OCI-M2 (cell line): ENCODE measurements around the gene SPEF1.
"Not testable (repeated sequence)": the region's sequence is repeated elsewhere in the genome, so short reads cannot be mapped to it uniquely, and the experiment has no call there.

Experiments
- DNase-seq: peaks from one replicate; lab custom pipeline; 2025; ENCODE audit not compliant: unreplicated experiment; lab: John Stamatoyannopoulos, UW

SPEF1 gene

GRCh38 chr20:3789201-3789600 lies 8.0 kb upstream of the SPEF1 start:
- not testable (repeated sequence) for DNase-seq

- no peak for DNase-seq
Observed at GRCh38 chr20:3788685-3789155, 7.5 kb upstream of the SPEF1 start.

- DNase-seq, result no peak
Observed at GRCh38 chr20:3787324-3788014, 6.2 kb upstream of the SPEF1 start.

DNA sequence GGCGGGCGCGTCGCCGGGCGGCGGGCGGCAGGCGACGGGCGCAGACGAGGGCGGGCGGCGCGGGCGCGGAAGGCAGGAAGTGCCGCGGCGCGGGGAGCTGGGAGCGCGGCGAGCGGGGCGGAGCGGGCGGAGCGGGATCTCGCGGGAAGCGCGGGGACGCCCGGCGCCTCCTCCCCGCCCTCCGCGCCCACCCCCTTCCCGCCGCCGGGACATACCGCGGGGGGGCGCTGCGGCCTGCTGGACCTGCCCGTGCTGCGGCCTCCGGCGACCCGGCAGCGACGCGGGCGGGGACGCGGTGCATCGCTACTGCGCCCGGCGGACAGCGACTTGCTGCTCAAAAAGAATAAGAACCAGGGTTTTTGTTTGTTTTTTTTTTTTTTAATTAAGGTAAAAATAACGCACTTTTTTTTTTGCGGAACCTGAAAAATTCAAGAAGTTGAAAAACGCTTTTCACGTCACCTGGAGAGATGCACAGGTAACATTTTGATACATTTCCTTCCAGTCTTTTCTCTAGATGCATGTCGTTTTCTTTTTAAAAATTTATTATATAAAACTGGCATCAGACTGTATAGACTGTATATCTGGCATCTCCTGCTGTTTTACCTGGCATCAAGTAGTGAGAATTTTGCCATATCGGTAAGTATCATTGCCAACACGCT lies 5.5 kb upstream of the SPEF1 start, which contains the start of gene CENPB:
Gene CENPB (minus strand): TSS at position 76 of the 659 bp plus-strand sequence. CDS start 257 bp downstream, outside the sequence.
- no peak for DNase-seq

DNA sequence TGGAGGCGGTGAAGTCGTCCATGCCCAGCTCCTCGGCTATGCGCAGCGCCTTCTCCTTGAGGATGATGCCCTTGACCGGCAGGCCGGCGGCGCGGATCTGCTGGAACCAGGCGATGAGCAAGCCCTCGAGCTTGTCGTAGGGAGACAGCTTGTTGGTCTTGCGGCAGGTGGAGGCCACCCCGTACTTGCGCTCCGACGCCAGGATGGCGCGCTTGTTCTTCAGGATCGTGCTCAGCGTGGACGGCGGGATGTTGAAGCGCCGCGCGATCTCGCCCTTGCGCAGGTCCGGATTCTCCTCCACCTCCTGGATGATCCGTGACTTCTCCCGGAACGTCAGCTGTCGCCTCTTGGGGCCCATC lies 4.9 kb upstream of the SPEF1 start:
- no peak for DNase-seq

DNA sequence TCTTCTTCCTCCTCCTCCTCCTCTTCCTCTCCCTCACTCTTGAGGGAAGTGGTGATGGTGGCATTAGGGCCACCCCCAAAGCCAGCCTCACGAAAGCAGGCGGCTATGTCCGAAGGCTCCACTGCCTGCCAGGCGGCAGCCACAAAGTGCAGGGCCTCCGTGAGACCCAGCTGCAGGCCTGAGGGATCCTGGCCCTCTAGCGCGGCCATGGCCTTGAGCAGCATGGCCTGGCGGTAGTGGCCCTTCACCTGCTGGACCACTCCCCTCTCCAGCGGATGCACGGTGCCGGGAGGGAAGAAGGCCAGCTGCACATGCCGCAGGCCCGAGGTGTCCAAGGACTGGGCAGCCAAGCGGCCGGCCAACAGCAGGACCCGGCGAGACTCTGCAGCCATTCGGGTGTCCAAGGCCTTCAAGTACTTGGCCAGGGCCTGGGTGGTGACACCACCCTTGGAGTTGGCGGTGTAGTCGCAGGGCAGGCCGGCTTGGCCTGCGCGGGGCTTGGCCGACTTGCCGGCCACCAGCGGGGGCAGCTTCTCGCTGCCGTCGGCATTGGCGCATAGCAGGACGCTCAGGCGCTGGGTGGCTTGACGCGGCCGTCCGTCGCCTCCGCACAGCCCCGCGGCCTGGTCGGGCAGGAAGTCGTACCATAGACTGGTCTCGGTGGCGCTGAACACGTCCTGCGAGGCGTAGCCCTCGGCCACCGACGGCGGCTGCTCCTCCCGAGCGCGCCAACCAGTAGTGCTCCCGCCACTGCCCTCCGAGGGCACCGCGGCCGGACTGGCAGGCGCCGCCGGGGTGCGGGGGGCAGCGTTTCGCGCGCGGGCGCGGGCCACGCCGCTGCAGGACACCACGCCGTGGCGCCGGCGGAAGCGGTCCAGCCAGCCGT lies 4.2 kb upstream of the SPEF1 start:
- no peak for DNase-seq

DNA sequence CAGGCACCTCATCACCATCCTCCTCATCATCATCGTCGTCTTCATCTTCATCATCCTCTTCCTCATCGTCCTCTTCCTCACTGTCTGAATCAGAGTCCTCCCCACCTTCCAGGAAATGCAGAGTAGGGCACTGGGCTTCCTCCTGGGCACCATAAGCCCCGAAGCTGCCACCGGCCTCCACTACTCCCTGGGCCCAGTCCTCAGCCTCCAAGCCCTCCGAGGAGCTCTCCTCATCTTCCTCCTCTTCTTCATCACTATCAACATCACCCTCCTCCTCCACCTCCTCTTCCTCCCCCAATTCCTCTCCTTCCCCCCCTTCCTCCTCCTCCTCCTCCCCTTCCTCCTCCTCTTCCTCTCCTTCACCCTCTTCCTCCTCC lies 3.6 kb upstream of the SPEF1 start:
- no peak for DNase-seq

DNA sequence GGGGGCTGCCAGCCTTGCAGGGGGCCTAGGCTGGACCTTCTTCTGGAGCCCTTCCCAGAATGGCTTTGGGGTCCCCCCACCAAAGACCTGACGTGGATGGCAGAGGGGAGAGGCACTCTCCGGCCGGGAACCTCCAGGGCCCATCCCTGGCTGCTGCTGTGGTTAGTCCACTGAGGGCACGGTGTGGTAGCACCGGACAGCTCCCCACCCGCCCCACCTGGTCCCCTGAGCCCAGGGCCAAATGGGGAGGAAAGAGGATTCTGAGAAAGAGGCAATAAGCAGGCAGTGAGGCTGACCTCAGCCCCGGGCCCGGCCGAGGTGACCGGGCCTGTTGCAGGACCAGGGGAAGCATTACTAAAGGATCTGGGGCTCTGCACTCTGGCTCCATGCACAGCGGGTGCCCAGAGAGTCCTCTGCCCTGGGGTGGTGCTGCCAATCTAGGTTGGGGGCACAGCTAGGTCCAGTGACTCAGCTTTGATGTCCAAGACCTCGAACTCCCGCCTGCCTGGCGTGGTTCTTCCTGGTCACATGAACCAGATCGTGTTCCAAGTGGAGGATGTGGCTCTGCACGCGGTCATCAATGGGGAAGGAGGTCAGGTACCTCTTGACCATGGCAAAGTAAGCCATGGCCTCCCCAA lies 3.1 kb upstream of the SPEF1 start:
- no peak for DNase-seq

DNA sequence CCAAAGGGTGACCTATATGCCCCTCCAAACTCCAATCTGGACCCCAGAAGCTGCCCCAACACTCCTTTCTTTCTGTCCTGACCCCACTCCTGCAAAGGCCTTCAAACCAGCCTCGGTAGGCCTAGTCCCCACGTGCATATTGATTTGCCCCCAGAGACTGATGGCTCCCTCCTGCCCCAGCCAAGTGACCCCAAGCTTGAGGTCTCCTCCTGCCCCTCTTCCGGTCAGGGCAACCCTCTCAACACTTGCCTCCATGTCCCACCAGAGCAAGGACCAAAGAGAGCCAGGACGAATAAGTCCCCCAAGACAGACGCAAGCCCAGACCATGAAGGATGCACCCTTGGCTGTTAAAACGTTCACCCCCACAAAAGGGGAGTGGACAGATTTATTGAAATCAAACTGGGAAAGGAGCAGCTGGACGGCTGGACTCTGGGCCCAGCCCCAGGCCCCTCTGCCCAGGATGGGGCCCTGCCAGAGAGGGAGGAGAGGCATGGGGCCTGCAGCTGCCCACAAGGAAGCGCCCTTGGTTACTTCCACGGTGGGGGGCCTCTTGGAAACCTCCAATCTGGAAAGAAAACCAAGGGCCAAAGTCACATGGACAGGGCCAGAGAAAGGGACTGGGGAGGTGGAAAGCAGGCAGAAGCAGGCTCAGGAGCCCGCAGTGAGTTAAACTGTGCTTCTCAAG lies 2.4 kb upstream of the SPEF1 start:
- DNase-seq, result no peak

GRCh38 chr20:3783068-3783489 lies 1.8 kb upstream of the SPEF1 start:
- no peak for DNase-seq

DNA sequence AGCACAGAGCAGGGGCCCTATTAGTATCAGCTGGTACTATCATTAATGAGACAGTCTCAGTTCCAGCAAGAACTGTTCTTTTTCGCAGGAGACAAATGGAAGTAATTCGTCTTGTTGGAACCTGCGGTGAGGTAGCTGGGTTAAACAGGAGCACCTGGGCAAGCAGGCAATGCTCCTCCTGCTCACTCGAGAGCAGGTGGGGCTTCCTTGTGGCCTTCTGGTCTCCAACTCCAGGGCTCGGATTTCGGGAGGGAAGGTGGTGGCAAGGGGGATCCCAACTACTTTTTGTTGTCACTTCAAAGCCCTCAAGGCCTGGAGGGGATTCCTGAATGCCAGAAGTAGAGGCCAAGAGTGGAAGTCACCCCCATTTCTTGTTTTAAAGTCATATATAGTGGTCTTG lies 1.3 kb upstream of the SPEF1 start:
- DNase-seq, result no peak

- DNase-seq, result no peak
Observed at GRCh38 chr20:3778976-3779375, 2.3 kb downstream of the SPEF1 start.

- no peak for DNase-seq
Observed at GRCh38 chr20:3777716-3778629, 3.3 kb downstream of the SPEF1 start.

DNA sequence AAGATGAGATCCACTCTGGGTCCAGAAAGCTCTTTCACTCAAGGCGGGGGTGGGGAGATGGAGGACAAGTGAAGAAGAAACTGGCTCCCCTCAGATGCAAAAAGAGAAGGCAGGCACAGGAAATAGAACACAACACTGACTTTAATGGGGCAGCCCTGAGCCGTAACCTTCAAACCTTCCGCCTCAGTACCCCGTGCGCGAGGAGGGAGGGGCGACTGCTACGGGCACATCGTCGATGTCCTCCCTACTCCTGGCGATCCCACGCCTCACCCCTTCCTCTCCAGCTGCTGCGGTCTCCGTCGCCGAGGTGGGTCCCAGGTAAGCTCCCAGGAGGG lies 3.9 kb downstream of the SPEF1 start:
- DNase-seq, result no peak

GRCh38 chr20:3775457-3776108 lies 5.7 kb downstream of the SPEF1 start:
- DNase-seq, result no peak

DNA sequence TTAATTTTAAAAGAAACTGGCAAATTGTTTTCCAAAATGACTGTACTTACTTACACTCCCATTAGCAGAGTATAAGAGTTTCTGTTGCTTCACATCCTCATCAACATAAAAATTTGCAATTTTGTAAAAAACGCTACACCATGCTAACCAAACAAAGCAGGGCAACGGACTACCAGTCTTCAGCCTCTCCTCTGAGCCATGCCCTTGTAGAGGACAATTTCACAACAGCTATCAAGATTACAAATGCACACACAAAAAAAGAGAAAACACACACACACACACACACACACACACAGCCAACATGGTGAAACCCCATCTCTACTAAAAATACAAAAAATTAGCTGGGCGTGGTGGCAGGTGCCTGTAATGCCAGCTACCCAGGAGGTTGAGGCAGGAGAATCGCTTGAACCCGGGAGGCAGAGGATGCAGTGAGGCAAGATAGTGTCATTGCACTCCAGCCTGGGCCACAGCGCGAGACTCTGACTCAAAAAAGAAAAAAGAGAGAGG lies 9.6 kb downstream of the SPEF1 start:
- DNase-seq, result no peak

GRCh38 chr20:3768342-3769130 lies 12.7 kb downstream of the SPEF1 start:
- peak; percentile 61 for DNase-seq
